ENCODE results near the gene VPS18.

- no peak for TF ChIP-seq CTCF (IDR thresholded peaks at IDR 0.05; ENCODE audit: low read depth, low read length, poor library complexity, severe bottlenecking)
- no peak for TF ChIP-seq EZH2phosphoT487 (IDR thresholded peaks at IDR 0.05; ENCODE audit: borderline replicate concordance, low read length)
Measured at GRCh38 chr15:40892447-40893012, 1.7 kb upstream of the VPS18 start.

Data from DOHH2 (cell line).